Stimulated activated CD4-positive, alpha-beta T cell treated with anti-CD3 and anti-CD28 coated beads, Interleukin-15, amount 100 ng/mL, for 48 hours (primary cell): Measurements from ENCODE around the gene FGR.
A peak's percentile ranks its signal among the peaks of the same experiment; 100 is the strongest.
"Not testable (repeated sequence)": the region's sequence is repeated elsewhere in the genome, so short reads cannot be mapped to it uniquely, and the experiment has no call there.

Experiments used
- DNase-seq, 2 donors: peaks; one replicate each; pipeline ENCODE4 v3.0.0-alpha.2; 2020; ENCODE audit warnings: low read depth in 2 of 2

FGR gene

GRCh38 chr1:27634985-27635367, at the start of gene FGR:
Gene FGR, minus strand, starts transcription at chr1:27635185. Its CDS starts 11,269 bp downstream, at chr1:27623916.
- no peak for DNase-seq

- no peak for DNase-seq
Measured at GRCh38 chr1:27684176-27684575, 49.2 kb upstream of the FGR start.

DNA sequence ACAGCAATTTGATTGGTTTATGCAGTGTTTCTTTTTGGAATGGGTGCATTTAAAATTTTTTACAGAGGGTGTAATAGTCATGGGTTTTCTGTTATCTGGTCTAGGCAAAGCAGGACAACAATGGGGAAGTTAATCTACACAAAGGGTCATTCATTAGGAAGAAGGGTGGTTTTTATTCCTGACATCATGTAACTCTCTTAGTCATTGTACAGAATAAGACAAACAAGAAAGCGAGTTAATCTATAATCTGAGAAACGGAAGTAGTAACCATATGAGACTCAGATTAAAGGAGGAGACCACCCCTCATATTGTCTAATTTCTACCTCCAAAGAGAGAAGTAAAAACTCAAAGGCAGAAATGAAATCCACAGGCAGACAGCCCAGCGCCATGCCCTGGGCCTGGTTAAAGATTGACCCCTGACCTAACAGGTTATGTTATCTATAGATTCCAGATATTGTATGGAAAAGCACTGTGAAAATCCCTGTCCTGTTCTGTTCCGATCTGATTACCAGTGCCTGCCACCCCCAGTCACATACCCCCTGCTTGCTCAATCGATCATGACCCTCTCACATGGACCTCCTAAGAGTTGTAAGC, 47.5 kb upstream of the FGR start:
- DNase-seq = no peak

- DNase-seq = not testable (repeated sequence)
Measured at GRCh38 chr1:27681580-27681979, 46.6 kb upstream of the FGR start.

DNA sequence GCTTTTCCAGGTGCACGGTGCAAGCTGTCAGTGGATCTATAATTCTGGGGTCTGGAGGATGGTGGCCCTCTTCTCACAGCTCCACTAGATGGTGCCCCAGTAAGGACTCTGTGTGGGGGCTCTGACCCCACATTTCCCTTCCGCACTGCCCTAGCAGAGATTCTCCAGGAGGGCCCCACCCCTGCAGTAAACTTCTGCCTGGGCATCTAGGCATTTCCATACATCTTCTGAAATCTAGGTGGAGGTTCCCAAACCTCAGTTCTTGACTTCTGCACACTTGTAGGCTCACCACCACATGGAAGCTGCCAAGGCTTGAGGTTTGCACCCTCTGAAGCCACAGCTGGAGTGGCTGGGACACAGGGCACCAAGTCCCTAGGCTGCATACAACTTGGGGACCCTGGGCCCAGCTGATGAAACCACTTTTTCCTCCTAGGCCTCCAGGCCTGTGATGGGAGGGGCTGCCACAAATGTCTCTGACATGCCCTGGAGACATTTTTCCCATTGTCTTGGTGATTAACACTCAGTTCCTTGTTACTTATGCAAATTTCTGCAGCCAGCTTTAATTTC, 45.3 kb upstream of the FGR start:
- DNase-seq = not testable (repeated sequence)

- DNase-seq = no peak
Measured at GRCh38 chr1:27678747-27679146, 43.8 kb upstream of the FGR start.

- no peak for DNase-seq
Measured at GRCh38 chr1:27676410-27676809, 41.4 kb upstream of the FGR start.

GRCh38 chr1:27672750-27673112, 37.7 kb upstream of the FGR start:
- no peak for DNase-seq

GRCh38 chr1:27671964-27672749, 37.2 kb upstream of the FGR start, which contains the start of gene IFI6:
Gene IFI6, minus strand, starts transcription at chr1:27672192. Its CDS starts 2,878 bp downstream, at chr1:27669314.
- peak in 1 of 2 donors; percentile 60 for DNase-seq

- DNase-seq = no peak
Measured at GRCh38 chr1:27669876-27670275, 34.9 kb upstream of the FGR start.

- peak; percentile 74 to 86 for DNase-seq
Measured at GRCh38 chr1:27668808-27669723, 34.1 kb upstream of the FGR start.

GRCh38 chr1:27668121-27668807, 33.3 kb upstream of the FGR start:
- DNase-seq = no peak

DNA sequence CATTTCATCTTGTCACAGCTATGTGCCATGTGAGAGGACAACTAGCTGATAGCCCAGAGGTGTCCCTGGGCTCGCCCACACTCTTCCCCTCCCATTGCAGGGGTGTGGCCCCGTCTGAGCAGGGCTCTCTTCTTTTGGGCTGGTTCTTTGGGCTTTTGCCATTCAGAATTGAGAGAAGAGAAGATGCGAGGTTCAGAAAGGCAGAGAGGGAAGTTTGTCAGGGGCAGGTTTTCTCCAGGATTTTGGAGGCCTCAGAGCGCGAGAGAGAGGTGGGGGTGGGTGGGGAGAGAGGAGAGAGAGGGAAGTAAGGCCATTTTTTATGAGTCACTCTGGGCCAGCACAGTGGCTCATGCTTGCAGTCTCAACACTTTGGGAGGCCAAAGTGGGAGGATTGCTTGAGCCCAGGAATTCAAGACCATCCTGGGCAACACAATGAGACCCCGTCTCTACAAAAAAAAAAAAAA, 31.8 kb upstream of the FGR start:
- DNase-seq = no peak

DNA sequence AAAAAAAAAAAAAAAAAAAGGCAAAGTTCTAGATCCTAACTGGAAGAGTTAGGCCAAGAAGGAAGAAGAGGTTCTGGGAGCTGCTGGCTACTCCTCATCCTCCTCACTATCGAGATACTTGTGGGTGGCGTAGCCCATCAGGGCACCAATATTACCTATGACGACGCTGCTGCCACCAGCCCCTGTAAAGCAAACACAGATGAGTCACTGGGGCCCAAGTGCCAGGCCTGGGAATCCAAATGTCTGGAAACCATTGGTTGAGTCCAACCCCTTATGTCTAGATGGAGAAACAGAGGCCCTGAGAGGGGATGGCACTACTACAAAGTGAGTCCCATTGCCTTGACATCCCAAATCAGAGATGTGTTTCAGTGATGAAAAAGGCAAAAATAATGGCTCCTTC, 31.3 kb upstream of the FGR start:
- no peak for DNase-seq

GRCh38 chr1:27665016-27665651, 30.1 kb upstream of the FGR start:
- DNase-seq = no peak

GRCh38 chr1:27664291-27664690, 29.3 kb upstream of the FGR start:
- DNase-seq = no peak

GRCh38 chr1:27662707-27663393, 27.9 kb upstream of the FGR start:
- peak; percentile 76 to 87 for DNase-seq

DNA sequence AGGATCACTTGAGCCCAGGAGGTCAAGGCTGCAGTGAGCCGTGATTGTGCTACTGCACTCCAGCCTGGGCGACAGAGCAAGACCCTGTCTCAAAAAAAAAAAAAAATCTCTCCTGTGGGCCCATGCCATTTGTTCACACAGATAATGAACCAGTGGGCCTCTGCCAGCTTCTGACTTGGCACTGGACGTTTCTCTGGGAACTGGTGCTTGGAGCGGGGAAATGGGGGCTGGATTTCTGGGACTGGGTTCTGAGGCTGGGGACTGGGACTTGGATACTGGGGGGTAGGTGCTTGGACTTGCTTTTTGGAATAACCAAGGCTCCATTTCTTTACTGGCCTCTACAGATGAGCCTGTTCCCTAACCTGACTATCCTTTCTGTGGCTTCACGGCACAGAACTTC, 27.3 kb upstream of the FGR start:
- no peak for DNase-seq

DNA sequence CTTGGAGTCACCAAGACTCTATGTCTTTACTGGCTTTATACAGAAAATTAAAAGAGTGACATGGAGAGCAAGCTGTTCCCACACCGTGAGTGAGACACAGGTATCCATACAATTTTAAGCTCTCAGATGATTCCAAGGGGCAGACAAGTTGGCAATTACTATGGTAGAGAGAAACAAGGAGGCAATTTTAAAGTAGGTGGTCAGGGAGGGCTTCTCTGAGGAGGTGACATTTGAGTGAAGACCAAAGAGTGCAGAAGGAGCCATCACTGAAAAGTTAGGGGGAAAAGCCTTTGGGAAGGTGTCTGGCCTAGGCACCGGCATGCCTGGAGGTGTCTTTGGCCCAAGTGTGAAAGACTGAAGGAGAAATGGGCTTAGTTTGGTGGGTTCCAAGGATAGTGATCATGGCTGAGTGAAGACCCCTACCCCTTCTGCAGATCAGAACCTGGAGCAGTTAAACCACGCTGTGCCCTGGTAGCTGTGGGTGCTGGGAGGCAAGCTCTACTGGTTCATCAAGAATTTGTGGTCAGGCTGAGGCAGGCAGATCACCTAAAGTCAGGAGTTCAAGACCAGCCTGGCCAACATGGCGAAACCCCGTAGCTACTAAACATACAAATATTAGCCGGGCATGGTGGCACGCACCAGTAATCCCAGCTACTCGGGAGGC, 26.6 kb upstream of the FGR start:
- no peak for DNase-seq
